Stimulated activated naive CD8-positive, alpha-beta T cell treated with anti-CD3 and anti-CD28 coated beads, Interleukin-15, Interleukin-2, amounts not matched to agents 100 U/mL and 50 U/mL, for 24 hours (primary cell): ENCODE measurements around the gene CNST.
"Not testable (repeated sequence)": the region's sequence is repeated elsewhere in the genome, so short reads cannot be mapped to it uniquely, and the experiment has no call there.

Experiments
- ATAC-seq: fragments of 150-1000 bp; cut with Tn5 transposase; one replicate; pipeline ENCODE4 v1.10.0; 2021
- DNase-seq: peaks from one replicate; pipeline ENCODE4 v3.0.0; 2021

Gene CNST

DNA sequence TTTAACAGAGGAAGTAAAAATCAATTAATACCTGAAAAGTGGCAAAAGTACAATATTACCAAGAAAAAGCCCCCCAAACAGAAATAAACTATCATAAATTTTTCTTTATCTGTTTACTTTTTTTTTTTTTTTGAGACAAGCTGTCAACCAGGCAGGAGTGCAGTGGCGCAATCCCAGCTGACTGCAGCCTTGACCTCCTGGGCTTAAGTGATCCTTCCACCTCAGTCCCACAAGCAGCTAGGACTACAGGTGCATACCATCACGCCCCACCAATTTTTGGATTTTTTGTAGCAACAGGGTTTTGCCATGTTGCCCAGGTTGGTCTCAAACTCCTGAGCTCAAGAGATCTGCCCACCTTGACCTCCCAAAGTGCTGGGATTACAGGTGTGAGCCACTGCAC is 8.2 kb upstream of the CNST start:
- no peak for DNase-seq
- no peak for ATAC-seq

- no peak for DNase-seq
- ATAC-seq: no peak
These were observed 6.9 kb upstream of the CNST start for GRCh38 chr1:246559310-246559709.

- not testable (repeated sequence) for ATAC-seq, DNase-seq
These were observed 5.4 kb upstream of the CNST start for GRCh38 chr1:246560833-246561232.

GRCh38 chr1:246564839-246565750 is 1.2 kb upstream of the CNST start:
- peak; percentile 20 for DNase-seq
- no peak for ATAC-seq

GRCh38 chr1:246565751-246566127 is 517 bp upstream of the CNST start:
- ATAC-seq (no peak), DNase-seq (no peak)

- no peak for DNase-seq
- ATAC-seq: peak; percentile 2
These were observed 773 bp downstream of the CNST start for GRCh38 chr1:246566813-246567645.

DNA sequence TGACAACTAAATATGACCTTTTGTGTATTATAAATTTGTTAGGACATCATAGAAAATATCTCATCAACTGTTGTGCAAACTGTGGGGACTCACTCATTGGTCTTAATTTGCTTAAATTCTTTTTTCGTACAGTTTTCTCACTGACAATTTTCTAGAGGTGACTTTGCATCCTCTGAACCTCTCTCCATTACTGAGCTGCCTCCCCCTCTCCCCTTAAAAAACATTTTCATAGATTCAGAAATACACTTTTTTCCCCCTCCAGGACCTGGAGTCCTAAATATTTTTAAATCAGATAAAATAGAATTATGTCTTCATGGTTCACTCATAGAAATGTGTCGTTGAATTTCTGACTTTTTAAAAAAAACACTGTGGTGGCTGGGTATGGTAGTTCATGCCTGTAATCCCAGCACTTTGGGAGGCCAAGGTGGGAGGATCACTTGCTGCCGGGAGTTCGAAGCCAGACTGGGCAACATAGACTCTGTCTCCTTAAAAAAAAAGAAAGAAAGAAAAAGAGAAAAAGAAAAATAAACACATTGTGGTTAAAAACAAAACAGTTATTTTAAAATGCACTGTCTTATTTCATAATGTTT is 1.5 kb downstream of the CNST start:
- no peak for DNase-seq
- ATAC-seq: no peak

DNA sequence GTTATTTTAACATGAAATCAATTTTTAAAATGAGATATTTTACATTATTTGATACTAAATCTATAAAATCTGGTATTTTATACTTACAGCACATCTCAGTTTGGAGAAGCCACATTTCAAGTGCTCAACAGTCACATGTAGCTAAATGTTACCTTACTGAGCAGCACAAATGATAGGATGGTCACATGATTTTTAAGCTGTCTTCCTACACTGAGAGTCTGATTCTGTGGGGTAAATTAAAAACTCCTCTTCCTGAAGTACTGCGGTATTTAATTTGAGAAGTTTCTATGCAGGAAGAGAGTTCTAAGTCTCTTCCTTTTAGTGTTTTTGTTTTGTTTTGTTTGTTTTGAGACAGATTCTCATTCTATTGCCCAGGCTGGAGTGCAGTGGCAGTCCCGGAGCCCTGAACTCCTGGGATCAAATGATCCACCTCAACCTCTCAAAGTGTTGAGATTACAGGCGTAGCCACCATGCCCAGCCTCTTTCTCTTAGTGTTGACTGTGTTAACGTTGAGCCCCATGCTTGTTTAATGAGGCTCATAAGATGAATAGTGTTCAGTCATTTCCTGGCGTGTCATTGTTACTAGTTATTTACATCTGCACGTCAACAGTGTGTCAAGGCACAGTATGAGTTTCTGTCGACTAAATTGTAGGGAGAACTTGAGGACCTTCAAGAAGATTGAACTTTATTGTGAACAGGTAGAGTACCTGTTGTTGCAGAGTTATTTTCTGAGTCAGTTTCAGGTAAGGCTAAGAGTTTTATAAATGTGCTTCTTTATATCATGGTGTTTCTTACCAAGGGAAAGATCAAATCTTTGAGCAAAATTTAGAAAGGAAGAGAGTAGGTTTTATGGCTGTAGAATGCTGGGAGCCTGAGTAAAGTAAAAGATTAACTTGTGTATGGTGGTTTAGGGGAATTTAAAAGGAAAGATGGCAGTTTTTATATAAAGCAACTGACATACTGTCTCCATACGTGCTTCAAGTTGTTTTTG is 3.3 kb downstream of the CNST start:
- ATAC-seq (peak; percentile 9), DNase-seq (peak; percentile 29)

DNA sequence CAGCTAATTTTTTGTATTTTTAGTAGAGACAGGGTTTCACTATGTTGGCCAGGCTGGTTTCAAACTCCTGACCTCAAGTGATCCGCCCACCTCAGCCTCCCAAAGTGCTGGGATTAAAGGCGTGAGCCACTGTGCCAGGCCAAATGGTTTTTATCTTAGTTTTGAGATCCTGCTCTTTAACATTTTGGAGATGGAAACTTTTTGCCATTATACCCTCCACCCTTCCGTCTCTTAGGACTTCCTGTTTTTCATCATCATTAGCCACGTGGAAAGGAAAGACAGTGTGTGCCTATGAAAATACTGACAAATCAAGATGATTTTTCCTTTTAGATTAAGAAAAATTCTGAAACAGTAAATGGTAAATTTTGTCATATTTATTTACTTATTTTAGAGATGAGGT is 5.1 kb downstream of the CNST start:
- DNase-seq: not testable (repeated sequence)
- peak; percentile 24 for ATAC-seq

DNA sequence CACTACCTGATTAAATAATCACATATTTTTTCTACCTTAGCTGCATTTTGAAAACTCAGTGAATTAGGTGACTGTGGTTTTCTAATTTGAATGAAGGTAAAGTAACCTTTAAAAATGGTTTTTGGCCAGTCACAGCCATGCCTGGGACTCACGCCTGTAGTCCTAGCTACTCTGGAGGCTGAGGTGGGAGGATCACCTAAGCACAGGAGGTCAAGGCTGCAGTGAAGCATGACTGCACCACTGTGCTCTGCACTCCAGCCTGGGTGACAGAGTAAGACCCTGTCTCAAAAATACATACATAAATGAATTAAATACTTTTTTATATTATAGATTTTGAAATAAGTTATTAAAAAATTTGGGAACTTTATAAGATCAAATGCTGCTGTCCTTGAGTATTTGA is 5.7 kb downstream of the CNST start:
- no peak for DNase-seq
- peak; percentile 35 for ATAC-seq

DNA sequence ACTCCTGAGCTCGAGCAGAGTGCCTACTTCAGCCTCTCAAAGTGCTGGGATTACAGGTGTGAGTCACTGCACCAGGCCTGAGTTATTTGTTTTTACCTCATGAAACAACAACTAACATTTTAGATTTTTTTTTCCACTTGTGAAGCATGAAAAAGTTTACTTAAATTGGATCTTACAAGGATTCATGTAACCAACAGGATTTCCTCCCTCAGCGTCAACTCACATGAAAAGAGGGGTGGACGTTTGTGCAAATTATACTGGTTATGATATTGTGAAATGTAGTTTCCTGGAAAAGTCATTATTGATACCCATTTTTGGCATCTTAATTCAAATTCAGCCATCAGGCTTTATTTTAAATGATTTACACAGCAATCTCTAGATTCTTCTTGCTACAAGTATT is 6.5 kb downstream of the CNST start:
- DNase-seq: no peak
- no peak for ATAC-seq

GRCh38 chr1:246573491-246573890 is 7.2 kb downstream of the CNST start:
- no peak for DNase-seq
- no peak for ATAC-seq

DNA sequence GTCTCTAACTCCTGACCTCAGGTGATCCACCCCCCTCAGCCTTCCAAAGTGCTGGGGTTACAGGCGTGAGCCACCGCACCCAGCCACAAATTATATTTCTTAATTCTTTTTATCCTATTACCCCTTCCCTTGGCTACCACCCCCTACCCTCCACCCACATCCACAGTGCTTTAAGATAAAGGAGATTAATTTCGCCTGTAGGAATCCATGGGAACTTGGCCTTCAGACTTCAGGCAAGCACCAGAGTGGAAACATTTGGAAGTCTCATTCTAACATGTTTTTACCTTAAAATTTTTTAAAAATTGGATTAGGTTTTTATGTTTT is 10.4 kb downstream of the CNST start:
- ATAC-seq (no peak), DNase-seq (no peak)

DNA sequence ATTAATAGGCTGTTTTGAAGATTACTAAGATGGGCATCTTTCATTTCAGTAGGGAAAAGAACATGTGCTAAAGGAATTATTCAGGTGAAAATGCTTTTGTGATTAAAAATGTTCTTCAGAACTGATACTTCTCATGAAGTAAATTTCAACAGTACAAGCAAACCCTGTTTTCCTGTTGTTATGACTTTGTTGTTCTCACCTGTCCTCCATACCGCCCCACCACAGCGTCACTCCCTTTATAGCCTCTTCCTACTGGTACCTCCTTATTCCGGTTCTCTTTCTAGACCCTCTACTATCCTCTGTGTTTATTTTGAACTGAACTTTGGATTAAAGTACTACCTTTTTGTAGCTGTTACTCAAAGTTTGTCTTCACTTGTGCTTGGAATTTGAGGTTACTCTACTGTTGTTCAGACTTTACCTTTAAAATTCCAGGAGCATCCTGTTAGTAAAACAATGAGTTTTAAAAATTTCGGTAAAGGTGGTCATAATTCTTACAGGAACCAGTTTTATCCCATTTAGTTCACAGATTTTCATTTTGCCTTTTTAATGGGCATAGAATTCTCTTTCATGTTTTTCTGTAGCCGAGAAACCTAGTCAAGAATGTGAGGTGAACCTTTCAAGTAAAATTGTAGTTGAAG is 10.9 kb downstream of the CNST start:
- no peak for ATAC-seq

GRCh38 chr1:246577720-246578106 is 11.5 kb downstream of the CNST start:
- DNase-seq: no peak
- no peak for ATAC-seq

More for the DNA sequence above, 10.9 kb downstream of the CNST start:
- no peak for DNase-seq

DNA sequence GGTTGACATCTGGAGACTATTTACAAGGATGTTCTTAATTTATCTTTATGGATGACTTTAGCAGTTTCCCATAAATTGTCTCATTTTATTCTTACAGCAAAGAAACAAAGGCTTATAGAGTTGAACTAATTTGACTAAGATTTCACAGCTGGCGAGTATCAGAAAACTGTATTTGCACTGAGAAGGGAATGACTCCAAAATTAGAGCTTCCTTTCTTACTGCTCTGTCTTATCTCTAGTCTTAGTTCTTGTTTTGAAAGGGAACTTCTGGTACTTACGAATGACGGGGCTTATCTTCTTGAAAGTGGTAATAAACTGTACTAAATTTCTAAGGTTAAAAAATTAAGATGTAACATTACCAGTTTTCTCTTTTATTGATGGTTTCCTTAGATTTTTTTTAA is 13.6 kb downstream of the CNST start:
- ATAC-seq (no peak), DNase-seq (no peak)

- ATAC-seq: no peak
These were observed 14.5 kb downstream of the CNST start for GRCh38 chr1:246580497-246581370.

GRCh38 chr1:246582301-246583055 is 16.2 kb downstream of the CNST start:
- no peak for ATAC-seq
- no peak for DNase-seq

More at GRCh38 chr1:246580497-246581370, 14.5 kb downstream of the CNST start:
- no peak for DNase-seq

DNA sequence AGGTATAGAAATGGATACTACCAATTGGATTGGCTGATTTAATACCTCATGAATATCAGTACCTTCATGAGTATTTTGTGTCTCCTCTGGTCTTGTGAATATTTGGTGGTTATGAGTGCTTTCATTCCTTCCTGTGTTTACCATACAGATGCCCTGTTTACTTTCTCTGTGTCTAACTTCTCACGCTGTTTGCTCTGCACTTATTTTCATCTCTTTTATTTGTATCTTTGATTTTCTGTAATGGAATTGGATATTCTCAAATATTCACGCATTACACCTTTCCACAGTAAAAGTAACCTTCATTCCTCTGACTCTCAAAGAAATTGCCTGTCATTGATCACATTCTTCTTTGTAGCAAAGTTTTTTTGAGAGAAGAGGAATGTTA is 16.8 kb downstream of the CNST start:
- DNase-seq (no peak), ATAC-seq (no peak)
